Amniotic epithelial cell (primary cell): ENCODE results near the gene MACROD2.
"Not testable (repeated sequence)": the region's sequence is repeated elsewhere in the genome, so short reads cannot be mapped to it uniquely, and the experiment has no call there.

Experiments used
- DNase-seq: peaks from one replicate; pipeline ENCODE4 v3.0.0-alpha.2; 2010; ENCODE audit warnings: low read depth

Gene MACROD2

DNA sequence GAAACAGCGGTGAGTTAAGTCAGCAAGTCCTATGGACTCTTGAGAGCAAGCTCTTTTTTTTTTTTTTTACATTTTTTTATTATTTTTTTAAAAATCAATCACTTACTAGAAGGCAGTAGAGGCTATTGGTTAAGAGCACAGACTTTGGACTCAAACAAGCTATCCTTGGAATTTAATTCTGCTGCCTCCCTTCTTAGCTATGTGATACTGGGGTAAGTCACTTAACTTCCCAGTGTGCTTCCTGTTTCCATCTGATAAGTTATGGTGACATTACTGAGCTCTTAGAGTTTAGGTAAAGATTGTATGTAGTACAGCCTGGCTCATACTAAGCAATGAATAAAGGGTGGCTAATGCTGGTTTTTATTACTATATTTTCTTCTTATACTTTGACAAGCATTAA lies 1112.6 kb downstream of the MACROD2 start:
- no peak for DNase-seq

DNA sequence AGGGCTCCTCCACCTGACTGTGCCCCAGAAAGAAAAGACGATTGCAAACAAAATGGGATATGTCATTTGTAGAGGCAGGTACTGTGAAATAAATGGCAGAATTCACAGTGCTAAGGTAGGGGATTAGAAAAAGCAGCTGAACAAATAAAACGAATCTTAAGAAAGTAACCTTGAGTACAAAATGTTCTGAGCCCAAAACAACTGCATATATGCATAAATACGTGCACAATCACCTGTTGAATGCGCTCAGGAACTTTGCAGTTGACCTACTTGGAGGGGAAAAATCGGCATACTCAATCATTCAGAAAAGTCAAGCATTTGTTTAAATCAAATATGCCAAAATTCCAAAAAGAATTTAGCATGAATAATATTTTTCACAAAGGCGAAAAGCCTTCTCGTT lies 1114.2 kb downstream of the MACROD2 start:
- no peak for DNase-seq

DNA sequence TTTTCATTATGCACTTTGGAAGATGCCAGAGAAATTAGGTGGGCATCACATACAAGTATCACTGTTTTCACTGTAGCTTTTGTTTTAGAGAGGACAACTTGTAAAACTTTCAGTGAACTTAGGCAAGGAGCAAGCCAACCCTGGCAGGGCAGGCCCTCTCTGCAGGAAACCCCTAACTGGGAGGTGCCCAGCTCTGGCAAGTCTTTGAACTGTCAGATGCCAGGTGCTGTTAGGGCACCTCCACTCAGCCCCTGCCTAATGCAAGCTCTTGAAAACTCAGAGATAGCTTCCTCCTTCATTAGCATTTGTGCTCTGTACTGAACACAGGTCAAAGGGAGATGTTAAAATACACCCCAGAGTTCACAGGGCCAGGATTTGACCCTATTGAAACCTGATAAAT lies 1116.3 kb downstream of the MACROD2 start:
- DNase-seq, result no peak

DNA sequence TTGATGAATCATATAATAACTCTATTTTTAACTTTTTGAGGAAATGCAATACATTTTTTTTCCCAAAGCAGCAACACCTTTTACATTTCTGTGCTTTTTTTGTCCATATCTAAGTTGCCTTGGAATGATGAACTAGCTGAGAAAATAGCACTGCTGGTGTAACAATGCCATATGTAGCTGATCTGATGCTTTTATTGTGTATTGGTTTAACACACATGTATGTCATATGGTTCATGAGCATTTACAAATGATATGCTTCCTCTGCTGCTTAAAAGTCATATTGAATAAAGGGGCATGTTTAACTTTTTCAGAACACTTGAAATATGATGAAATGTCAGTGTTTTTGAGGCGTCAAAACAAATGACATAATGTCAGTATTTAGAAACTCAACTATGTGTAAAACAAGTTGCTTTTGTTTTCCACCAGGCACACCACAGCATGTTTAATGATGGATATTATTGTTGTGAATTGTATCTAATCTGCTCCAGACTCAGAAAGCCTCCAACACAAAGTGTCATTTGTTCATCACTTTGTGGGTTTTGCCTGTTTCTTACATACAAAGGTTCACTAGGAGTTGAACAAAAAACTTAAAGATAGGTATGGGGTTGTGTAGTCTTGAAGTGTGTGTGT lies 1117.9 kb downstream of the MACROD2 start:
- DNase-seq, result no peak

DNA sequence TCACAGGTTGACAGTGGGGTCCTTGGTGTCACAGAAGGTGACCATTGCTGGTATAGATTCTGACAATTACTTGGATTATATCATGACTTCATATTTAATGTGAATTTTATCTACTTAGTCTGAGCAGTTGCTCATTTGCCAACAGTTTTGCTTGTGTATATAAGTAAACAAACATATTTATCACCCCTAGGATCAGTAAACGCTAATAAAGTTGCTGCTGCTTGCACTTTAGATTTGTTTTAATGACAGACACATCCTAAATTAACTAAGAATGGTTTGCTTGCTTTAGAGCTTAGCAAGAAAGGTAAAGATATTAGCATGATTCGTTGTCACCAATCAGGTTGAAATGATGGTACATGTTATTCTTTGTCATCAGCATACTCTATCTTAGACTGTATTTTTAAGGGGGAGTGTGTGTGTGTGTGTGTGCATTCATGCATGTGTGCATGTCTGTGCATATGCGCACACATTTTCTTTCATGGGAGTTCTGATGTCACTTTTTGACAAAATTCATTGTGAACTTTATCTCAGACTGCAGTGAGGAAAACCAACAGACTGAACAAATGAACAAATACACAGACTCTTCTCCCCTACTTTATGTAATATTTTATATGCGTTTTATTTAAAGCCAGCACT lies 1124.7 kb downstream of the MACROD2 start:
- no peak for DNase-seq

DNA sequence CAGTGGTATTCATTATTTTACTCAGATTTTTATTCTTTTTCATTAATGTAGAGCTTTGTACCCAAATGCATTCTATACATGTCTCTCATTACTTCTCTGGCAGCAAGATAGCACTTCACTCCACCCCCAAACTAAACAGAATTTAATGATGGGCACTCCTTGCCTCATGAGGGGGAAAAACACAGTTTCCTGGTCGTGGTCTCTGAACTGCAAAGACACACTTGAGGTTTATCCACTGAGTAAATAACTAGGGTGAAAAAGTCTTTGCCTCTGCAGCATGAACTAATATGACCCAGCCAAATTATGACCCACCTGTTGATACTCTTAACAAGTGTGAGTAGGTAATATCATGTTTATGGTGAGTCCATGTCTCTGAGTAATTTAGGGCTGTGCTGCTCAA lies 1127.3 kb downstream of the MACROD2 start:
- no peak for DNase-seq

DNA sequence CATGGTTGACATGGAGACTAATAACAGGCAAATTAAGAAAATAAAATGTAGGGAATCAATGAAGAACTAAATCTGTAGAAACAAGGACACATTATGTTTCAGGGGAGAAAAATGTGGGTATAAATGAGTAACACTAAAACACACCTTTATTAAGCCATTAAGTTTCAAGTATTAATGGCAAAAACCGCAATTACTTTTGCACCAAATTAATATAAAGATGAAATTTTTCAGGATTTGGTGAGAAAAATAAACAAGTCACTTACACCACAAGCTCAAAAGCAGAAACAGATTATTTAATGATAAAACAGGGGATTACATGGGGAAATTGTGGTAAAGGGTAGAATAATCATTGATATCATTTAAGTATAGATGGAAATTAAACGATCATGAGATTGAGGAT lies 1135.9 kb downstream of the MACROD2 start:
- no peak for DNase-seq

DNA sequence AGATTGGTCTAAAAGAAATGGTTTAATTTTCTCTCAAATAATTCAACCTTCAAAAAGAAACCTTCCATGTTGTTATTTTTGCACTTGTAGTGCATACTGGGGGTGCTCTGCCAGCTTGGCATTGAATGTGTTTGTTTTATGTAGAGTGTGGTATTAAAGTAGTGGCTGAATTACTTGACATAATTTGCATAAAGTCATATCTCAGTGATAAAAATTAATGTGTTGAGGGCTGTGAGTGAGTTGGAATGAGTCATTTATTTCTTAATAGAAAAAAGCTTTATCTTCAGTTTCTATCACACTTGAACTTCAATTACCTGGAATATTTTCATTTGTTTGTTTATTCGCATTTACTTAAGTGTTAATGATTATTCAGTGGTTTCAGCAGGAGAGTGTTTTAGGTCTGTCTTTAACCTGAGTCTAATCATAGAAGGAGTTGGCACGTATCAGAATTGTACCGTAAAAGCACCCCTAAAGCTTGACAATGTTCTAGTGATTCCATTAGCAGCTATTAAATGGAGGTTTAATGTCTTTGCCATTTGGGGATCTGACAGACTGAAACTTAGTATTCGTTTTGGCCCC lies 1143.3 kb downstream of the MACROD2 start:
- no peak for DNase-seq

DNA sequence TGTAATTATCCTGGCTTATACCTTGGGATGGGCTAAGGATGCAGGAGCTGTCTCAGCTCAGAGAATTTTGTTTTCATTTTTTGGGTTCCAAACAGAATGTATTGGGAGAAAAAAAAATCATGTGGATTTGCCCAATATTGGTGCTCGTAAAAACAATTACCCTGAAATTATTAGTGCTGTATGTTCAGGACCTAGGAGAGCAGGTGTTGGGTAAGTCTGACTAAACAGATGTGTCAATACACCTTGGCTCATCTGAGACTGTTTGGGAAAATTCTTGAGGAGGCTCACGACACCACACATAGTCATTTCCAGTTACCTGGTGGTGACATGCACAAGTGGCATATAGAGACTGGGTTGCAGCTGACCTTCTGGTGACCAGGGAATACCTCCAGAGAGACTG lies 1144.2 kb downstream of the MACROD2 start:
- DNase-seq, result no peak

DNA sequence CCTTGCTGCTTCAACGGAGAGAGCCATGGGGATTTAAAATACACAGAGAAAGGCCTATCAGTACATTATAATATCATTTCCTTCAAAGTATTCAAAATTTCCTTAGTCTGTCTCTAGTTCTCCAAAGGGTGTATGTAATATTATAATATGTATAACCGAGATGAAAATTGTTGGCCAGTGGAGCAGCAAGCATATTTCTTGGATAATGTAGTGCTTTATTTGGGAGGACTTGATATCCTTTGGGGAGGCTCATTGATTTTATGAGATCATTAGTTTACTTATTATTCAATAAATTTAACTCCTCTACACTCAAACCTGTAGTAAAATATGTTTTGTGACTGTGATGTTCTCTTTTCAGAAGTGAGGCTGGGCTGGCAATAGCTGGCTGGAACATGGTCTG lies 1145.0 kb downstream of the MACROD2 start:
- no peak for DNase-seq

DNA sequence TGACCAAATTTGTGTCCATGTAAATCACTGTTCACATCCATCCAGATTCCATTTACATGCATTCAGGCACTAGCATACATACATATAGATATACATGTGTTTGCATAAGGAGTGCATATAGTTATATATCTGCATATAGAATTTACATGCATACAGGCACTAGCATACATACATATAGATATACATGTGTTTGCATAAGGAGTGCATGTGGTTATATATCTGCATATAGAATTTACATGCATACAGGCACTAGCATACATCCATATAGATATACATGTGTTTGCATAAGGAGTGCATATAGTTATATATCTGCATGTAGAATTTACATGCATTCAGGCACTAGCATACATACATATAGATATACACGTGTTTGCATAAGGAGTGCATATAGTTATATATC lies 1145.6 kb downstream of the MACROD2 start:
- DNase-seq, result not testable (repeated sequence)

DNA sequence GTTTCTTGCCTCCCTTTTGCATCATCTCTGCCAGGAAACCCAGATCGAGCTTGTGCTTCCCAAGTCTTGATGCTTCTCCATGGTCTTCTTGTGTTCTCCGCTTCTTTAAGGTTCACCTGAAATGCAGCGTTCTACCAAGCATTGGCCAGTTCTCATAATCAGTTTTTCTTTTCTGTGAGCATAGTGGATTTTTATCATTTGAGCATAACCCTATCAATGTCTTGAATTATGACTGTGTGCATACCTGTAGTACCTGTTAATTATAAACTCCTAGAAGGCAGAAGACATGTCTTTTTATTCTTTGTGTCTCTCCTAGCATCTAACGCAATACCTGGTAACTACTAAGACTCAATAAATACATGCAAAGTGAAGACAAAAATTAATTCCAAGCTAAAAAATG lies 1146.5 kb downstream of the MACROD2 start:
- no peak for DNase-seq

DNA sequence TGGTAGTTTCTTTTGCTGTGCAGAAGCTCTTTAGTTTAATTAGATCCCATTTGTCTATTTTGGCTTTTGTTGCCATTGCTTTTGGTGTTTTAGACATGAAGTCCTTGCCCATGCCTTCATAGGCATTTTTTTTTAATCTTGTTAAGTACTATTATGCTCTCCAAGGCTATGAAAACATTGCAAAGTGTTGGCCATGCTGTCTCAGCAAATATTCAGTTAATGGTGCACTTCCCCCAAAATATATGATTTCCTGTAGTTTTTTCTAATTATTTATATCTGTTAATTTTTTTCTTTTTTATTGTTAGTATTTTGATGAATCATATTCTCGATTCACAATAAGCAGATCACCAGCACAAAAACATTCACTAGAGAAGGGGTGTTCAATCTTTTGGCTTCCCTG lies 1148.2 kb downstream of the MACROD2 start:
- DNase-seq, result no peak

DNA sequence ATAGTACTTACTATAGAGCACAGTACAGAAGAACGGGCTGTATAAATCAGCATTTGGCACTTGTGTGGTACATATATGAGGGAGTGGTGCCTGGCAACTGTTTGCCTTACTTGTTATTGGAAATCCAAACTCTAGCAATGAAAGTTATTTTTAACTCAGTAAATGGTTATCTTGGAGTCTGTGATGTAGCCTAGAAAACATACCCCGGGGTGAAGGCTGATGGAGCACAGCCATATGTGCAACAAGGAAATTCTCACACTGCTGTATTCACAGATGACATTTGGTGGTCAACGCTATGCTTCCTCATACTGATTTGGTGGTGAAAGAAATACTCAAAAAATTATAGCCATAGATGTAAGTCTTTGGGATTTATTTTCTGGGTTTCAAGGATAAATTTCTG lies 1149.6 kb downstream of the MACROD2 start:
- DNase-seq, result no peak

DNA sequence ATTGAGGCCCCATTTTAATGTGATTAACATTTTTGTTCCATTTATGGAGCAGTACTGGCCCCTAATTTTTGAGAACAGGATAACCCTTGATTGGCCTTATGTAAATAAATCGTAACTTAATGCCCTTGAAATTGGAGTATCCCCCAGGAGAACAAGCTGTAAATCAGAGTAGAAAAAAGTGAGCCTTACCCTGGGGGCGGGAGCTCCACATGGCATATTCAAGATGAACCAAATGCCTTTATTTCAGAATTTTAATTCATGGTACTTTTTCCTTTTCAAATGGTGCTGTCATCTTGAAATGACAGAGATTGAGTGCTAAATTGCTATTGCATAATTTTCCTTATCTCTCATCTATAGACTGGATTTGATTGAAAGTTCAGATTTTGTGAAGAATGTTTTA lies 1151.6 kb downstream of the MACROD2 start:
- no peak for DNase-seq

DNA sequence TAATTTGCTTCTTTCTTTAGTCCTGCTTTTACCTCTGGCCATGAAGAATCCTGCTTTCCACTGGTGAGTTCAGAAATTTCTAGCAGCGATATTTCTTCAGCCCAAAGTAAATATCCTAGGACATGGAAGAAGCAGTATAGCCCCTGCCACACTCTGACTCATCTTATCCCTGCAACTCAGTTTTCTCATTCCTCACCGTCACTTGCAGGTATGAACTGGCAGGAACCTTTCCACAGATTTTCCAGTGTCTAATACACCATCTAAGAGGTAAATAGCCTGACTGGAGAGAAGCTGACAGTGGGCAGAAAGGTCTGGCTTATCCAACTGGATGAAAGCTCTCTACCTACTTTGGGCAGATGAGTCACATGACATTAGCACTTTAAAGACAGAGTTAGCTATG lies 1158.8 kb downstream of the MACROD2 start:
- no peak for DNase-seq

DNA sequence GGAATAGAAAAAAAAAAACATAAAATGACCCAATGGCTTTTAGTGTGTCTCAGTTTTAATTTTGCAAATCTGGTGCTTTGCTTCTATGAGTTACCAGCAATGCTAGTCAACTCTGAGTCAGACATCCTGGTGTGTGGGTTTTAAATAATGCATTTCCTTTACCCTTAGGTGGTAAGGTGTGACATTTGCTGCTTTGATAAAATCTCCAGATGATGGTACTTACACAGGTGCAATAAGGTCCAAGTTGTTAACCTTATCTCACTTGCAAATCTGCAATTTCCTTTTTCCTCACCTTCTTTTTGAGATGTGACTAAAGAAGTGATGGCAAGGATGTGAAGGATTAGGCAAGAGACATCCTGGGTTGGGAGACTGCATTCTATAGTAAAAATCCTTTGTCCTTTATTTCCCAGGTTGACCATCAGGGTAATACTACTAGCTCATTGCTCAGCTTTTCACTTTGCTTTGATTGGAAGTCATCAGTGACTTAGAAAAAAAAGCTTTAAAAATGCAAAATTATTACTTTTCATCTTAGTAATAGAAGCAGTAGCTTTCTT lies 1160.6 kb downstream of the MACROD2 start:
- no peak for DNase-seq

DNA sequence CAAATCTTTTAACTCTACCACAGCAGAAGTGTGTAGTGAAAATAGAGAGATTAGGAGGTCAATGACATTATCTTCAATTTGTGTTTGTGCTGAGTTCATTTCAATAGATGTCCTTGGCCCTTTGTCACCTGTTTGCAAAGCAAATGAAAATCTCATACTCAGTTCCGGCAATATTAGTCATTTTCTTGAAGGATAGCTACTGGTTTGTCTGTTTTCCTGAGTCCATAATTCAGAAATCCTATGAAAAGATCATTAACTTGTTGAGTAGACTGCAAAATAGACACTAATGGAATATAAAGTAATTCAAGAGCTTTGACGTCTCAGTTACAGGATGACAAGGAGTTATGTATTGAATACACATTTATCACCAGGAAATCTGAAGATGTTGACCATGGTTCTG lies 1163.2 kb downstream of the MACROD2 start:
- no peak for DNase-seq

DNA sequence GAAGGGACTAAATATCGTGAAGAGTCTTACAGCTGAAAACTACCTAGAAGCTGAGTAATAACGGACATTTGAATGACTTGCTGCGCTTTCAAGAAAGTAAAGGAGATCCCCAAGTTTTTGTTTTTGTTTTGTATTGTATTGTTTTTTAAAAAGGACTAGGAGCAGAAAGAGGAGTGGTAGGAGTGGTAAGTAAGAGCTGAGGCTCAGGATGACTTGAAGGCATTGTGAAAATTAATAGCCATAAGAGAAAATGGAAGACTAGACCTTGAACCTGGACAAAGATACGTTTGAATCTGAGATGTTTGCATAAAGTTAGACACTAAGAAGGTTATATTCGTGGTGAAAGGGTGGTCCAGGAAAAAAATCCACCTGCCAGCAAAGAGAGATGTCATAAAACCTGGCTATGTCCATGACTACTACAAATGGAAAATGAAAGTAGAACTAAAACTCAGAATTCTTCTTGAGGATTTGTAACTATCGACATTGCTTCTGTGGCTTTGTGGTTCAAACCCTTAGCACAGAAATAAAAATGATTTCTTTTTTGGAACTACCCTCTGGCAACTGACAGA lies 1166.8 kb downstream of the MACROD2 start:
- peak; percentile 5 for DNase-seq

DNA sequence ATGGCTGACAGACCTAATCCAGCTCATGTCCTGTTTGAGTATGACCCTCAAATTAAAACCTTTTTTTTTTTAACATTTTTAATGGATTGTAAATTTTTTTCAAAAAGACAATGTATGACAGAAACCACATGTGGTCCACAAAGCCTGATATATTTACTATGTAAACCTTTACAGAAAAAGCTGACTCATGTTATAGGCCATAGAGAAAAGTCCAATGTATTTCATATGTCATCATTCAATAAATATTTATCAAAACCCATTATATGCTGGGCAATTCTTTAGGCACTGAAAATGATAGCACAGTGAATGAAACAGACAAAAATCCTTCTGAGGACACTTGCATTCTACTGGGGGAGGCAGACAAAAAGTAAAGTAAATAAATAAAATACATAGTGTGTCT lies 1168.3 kb downstream of the MACROD2 start:
- no peak for DNase-seq

DNA sequence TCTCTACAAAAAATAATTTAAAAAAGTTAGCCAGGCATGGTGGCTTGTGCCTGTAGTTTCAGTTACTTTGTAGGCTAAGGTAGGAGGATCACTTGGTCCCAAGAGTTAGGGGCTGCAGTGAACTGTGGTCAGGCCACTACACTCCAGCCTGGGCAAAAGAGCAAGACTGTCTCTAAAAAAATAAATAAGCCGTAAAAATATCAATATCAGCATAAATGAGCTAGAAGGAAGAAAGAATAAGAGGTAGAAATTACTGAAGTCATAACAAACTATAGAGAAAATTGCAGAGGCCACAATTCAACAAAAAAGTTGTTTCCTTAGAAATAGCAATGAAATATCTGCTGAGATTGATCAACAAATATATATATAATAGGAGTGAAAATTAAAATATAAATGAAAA lies 1169.4 kb downstream of the MACROD2 start:
- DNase-seq, result no peak

DNA sequence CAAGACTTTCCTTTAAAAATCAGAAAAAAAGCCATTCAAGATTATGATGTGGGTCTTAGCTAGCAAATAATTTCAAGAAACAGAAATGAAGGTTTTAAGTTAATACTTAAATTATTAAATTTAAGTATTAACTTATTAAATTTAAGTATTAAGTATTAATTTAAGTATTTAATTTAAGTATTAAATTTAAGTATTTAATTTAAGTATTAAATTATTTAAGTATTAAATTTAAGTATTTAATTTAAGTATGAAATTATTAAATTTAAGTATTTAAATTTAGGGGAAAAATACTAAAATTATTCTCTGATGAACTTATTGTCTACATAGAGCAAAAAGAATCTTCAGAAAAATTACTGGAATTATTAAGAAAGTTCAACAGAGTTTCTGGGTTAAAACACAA lies 1171.4 kb downstream of the MACROD2 start:
- no peak for DNase-seq

DNA sequence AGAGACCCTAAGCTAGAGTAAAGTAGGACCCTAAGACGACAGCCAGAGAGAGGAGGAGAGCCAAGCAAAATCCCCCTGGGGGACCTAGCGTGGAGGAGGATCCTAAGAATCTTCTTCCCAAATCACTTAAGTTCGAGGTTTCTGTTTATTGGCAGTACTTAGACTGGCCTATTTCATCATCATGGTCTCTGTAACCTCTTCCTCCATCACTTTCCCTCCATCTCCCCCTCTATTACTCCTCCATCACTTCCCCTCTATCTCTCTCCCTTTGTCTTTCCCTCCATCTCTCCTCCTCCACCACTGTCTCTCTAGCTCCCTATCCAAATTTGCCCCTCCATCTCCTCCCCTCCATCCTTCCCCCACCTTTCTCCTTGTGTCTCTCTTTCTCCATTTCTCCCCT lies 1175.7 kb downstream of the MACROD2 start:
- no peak for DNase-seq
